Measurements from ENCODE around the gene NDUFAF8.

NDUFAF8 gene

DNA sequence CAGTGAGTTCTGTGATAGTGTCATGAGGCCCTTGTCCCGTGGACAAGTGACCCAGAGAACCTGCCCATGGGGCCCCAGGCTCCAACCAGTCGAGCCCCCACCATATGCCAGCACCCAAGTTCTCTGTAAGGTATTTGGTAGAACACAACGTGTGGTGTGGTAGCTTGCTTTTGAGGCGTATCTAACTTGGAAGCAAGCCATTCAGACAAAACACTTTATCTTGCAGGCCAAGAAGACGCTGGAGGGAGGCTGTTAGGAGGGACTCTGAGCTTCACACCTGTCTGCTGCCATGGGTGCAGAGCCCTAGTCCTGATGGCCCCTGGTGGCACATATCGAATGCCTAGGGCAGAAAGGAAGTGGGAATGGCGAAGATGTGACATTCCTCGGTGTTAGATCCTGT, 1.6 kb downstream of the NDUFAF8 start:
- DNase-seq (ENCODE audit: low read depth): no peak

DNA sequence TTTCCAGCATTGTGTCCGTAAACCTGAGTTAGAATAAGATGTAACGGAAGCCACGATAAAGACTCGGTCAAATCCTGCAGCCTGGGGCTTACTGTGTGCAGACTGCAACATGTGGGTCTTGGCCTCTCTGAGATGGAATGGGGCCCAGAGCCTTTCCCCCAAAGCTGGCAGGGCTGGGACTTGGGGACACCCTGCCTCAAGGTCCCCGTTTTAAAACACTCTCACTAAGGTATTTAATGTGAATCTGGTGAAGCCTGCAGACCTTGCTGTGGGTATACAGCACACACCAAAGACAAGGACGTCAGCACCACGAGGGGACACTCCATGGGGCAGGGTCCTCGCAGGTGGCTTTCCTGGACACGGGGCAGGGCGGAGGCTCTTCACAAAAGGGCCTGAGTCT, 2.1 kb downstream of the NDUFAF8 start:
- DNase-seq (ENCODE audit: low read depth): no peak

GRCh38 chr17:81241648-81242420, 2.7 kb downstream of the NDUFAF8 start:
- peak; percentile 59 for DNase-seq (ENCODE audit: low read depth)

DNA sequence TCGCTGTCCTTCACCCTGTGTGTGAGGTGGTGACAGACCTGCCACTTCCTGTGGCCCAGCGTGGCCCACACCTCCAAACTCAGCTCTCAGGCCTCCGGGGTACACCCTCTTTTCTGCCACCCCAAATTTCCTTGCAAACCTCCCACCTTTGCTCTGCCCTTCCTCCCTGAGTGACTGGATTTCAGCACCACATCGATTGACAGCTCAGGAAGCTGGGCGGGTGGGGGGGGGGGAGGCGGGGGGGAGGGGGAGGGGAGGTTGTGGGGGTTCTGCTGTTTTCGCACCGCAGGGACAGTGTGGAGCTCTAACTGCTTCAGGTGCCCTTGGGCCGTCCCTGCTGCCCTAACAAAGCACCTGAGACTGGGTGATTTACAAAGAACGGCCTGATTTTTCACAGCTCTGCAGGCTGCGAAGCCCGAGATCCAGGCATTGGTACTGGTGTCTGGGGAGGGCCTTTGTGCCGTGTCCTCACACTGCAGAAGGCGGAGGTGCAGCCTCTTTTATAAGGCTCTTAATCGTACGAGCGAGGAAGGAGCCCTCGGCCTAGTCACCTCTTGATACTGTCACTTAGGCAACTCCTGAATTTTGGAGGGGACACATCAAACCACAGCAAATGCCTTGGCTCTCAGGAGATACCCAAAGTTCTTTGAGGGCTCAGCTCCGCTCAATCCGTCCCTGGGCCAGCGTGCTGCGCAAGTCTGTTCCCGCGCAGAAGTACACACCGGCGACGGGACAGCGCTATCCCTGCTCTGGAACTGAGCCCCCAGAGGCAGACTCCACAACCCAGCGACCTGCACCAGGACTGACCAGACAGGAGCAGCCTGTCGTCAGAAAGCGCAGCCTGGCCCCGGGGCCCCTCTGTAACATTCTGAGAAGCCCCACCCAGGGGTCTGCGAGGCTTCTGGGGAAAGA, 3.6 kb downstream of the NDUFAF8 start:
- no peak for DNase-seq (ENCODE audit: low read depth)

GRCh38 chr17:81243333-81243664, 4.2 kb downstream of the NDUFAF8 start:
- no peak for DNase-seq (ENCODE audit: low read depth)

DNA sequence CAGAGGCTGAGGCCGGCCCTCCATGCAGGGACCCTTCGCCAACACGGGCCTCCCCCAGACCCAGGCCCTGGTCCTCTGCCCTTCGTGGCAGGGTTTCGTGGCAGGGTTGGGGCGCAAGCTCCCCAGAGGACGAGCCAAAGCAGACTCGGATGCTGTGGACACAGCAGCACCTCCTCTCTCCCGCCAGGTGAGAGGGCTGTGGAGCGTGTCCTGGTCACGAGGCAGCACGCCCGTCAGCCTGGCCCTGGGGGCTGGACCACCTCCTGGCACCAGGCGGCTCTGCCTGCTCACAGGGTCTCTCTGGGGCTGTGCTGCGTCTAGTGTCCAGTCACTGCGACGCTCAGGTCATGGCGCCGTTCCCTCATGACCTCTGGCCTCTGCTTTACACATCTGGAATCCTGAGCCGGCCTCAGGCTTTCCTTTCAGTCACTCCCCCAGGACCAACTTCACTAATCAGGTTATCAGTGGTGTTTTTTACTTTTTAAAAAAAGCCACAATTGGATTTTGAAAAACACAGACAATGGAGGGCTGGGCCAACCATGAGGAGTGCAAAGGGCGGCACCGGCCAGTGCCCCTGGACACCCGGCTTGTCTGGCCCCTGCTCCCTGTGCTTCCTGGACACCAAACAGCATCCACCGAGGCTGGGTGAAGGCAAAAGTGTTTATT, 5.4 kb downstream of the NDUFAF8 start:
- DNase-seq (ENCODE audit: low read depth): no peak

GRCh38 chr17:81245024-81245664, 6.0 kb downstream of the NDUFAF8 start:
- no peak for DNase-seq (ENCODE audit: low read depth)

- DNase-seq (ENCODE audit: low read depth): no peak
These were observed 6.7 kb downstream of the NDUFAF8 start for GRCh38 chr17:81245665-81246342.

- DNase-seq (ENCODE audit: low read depth): no peak
These were observed 7.2 kb downstream of the NDUFAF8 start for GRCh38 chr17:81246343-81246670.

GRCh38 chr17:81246679-81247338, 7.7 kb downstream of the NDUFAF8 start:
- DNase-seq (ENCODE audit: low read depth): no peak

DNA sequence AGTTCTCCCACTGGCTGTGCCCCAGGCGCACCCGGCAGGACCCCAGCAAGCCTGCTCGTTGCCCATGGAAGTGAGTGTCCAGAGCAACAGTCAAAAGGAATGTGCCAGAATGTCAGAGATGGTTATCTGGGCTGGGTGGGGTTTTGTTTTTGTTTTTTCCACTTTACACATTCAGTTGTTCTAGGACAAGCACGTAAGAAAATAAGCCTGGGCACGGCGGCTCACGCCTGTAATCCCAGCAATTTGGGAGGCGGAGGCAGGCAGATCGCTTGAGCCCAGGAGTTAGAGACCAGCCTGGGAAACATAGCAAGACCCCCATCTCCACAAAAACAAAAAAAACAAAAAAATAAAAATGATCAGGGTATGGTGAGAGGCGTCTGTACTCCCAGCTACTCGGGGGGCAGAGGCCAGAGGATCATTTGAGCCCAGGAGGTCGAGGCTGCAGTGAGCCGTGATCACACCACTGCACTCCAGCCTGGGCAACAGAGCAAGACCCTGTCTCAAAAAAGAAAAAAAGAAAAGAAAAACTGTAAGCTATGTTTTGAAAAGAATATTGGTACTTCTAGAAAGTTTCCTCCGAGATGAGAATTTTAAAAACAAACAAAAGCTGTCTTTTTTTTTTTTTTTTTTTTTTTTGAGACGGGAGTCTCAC, 8.3 kb downstream of the NDUFAF8 start:
- DNase-seq (ENCODE audit: low read depth): no peak

- no peak for DNase-seq (ENCODE audit: low read depth)
These were observed 9.5 kb downstream of the NDUFAF8 start for GRCh38 chr17:81248649-81249048.

DNA sequence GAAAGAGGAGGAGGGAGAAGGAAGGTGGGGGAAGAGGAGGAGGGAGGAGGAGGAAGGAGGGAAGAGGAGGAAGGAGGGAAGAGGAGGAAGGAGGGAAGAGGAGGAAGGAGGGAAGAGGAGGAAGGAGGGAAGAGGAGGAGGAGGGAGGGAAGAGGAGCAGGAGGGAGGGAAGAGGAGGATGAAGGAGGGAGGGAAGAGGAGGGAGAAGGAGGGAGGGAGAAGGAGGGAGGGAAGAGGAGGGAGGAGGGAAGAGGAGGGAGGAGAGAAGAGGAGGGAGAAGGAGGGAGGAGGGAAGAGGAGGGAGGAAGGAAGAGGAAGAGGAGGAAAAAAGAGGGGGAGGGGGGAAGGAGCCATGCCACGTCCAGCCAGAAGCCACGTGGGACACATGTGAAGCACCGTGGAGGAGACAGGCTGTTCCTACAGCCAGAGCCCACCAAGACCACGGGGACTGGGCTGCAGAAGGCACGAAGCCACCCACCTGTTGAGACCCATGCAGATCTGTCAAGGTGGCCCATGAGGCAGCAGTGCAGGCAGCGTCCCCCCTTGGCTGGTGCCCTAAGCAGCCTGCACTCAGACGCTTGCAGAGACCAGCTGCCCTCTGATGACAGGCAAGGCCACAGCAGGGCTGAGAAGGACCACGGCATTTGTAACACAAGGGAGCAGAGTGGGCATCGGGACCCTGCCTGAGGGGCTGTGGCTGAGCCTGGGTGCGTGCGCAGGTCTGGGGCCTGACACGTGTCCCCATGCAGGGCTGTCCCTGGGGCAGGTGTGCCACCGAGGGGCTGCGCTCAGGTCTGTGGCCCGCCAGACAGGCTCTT, 10.3 kb downstream of the NDUFAF8 start:
- DNase-seq (ENCODE audit: low read depth): no peak

GRCh38 chr17:81250286-81251093, 11.4 kb downstream of the NDUFAF8 start:
- DNase-seq (ENCODE audit: low read depth): no peak

DNA sequence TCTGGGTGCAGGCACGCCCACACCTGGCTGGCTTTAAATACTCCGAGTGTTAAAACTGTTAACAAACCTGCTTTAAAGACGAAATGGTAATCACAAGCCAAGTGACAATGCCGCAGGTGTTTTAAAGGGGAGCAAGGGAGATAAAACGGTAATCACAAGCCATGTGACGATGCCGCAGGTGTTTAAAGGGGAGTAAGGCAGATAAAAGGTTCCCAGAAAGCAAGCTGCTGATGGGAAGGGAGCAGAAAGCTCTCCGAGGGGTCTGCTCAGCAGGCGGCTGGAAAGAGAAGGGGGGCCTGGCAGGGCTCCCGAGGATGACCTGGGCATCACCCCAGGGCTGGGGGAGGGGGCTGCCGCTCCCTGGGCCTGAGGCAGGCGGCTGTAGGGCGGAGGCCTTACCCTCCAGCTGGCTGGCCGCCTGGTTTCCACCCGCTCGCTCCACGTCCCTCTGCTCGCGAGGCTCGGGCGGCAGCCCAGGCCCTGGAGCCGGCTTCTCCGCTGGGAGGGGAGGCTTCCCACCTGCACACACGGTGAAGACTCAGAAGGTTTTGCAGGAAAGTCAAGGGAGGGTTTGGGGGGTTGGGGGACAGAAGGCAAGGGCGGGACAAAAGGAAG, 12.1 kb downstream of the NDUFAF8 start:
- DNase-seq (ENCODE audit: low read depth): no peak

GRCh38 chr17:81251709-81252301, 12.7 kb downstream of the NDUFAF8 start:
- no peak for DNase-seq (ENCODE audit: low read depth)

DNA sequence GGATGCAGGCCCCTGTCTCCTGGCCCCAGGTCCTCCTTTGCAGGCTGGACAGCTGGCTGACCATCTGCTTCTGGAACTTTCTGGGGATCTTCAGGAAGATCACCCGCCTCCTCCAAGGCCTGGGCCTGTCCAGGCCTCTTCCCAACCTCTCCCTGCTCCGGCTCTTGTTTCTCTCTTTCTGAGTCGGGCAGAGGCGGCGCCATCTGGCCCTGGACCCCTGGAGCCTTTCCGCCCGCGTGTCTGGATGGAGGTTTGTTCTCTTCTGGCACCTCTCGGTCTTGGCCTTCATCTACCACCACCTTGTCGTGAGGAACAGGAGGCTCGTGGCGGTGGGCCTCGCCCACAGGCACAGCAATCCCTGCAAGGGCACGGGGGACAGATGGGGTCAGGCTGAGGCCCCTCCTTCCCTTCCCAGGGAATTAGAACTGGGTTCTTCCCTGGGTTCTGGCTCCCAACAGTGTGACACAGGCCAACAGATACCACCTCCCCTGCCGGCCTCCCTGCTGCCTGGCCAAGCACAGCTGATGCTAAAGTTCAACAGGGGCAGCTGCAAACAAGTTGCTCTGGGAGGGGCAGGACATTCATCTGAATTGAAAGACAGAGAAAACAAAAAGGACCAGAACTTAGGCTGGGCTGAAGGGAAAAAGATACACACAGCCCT, 13.3 kb downstream of the NDUFAF8 start:
- DNase-seq (ENCODE audit: low read depth): no peak

- no peak for DNase-seq (ENCODE audit: low read depth)
These were observed 13.8 kb downstream of the NDUFAF8 start for GRCh38 chr17:81252987-81253329.
